Choroid plexus epithelial cell (primary cell): Measurements from ENCODE around the gene SERGEF.

Source experiments
- DNase-seq: peaks from one replicate; pipeline ENCODE4 v3.0.0-alpha.2; 2010; ENCODE audit warnings: low read depth
- H3K4me3 ChIP-seq: 2 replicates; pipeline ENCODE4 v1.5.1; 2011; ENCODE audit warnings: low read depth, mild to moderate bottlenecking, control low read depth, low read length, moderate library complexity
- TF ChIP-seq, protein P1 (sequence below): conservative IDR thresholded peaks from 2 replicates; pipeline ENCODE4 v1.5.1; 2011; ENCODE audit warnings: low read depth, mild to moderate bottlenecking, control low read depth, inconsistent platforms, low read length, moderate library complexity

Gene SERGEF

DNA sequence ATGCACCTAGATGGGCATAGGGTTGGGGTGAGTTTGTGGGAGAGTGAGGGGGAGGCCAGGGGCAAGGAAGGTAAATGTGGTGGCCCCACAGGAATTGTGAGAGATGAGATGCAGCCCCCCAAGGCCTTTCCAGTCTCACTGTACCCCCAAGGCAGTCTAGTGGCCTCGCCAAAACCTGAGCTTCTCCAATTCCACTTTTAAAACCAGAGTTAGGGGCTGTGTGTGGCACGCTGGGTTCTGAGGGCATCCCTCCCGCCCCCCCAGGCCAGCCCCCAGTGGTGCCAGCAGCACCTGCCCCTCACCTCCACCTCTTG is 237.9 kb downstream of the SERGEF start:
- H3K4me3 ChIP-seq = no peak overlapping the region
- no peak for DNase-seq
- TF ChIP-seq, protein P1, sequence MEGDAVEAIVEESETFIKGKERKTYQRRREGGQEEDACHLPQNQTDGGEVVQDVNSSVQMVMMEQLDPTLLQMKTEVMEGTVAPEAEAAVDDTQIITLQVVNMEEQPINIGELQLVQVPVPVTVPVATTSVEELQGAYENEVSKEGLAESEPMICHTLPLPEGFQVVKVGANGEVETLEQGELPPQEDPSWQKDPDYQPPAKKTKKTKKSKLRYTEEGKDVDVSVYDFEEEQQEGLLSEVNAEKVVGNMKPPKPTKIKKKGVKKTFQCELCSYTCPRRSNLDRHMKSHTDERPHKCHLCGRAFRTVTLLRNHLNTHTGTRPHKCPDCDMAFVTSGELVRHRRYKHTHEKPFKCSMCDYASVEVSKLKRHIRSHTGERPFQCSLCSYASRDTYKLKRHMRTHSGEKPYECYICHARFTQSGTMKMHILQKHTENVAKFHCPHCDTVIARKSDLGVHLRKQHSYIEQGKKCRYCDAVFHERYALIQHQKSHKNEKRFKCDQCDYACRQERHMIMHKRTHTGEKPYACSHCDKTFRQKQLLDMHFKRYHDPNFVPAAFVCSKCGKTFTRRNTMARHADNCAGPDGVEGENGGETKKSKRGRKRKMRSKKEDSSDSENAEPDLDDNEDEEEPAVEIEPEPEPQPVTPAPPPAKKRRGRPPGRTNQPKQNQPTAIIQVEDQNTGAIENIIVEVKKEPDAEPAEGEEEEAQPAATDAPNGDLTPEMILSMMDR = no peak

DNA sequence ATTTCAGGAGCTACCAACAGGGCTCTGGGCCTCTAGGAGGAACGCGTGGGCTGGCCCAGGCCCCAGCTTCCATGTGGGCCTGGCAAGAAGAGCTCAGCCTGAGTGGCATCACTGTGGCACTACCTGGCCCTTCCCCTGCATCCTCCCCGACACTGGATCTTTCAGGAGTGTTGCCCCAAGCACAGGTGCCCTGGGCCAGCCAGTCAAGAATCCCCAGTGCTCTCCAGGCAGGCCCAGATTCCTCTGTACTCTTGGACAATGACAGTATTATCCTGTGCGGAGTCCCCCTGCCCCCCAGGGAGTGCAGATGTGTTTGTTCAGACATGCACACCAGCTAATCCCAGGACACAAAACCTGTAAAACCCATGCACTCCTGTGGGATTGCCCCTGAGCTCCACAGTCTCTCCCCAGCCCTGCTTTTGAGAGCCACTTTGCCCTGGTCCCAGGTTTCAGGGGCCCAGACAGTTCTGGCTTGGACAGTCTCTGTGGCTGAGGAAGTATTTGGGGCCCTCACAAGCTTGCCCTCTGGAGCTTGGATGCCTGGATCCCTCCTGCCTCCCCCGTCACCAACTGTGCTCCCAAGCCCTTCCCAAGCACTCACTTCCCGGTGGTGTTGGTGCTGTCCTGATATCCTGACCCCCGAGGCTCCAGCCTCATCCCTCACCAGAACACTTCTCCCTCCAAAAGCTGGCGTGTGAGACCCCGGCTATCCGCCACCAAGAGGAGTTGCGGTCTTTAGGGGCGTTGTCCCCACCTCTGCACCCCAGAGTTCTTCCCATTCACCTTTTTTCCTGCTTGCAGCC is 238.4 kb downstream of the SERGEF start:
- no peak for DNase-seq
- TF ChIP-seq, protein P1 = no peak
- no peak overlapping the region for H3K4me3 ChIP-seq

DNA sequence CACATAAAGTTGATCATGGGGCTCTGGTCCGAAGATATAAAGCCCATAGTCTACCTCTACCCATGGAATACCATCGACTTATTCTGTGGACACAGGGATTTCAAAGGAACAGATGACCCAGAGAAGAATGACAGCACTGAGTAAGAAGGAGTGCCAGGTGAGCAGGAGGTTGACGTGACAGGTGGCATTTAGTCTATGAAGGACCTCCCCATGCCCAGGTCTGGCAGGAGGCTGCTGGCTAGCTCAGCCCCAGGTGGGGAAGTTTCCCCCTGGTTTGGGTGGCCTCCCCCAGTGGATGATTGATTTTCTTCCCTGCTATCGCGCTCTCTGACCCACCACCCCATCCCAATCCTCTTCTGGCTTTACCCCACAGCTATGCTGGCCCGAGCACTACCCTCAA is 239.2 kb downstream of the SERGEF start:
- DNase-seq = no peak
- H3K4me3 ChIP-seq = no peak overlapping the region
- TF ChIP-seq, protein P1 = no peak

DNA sequence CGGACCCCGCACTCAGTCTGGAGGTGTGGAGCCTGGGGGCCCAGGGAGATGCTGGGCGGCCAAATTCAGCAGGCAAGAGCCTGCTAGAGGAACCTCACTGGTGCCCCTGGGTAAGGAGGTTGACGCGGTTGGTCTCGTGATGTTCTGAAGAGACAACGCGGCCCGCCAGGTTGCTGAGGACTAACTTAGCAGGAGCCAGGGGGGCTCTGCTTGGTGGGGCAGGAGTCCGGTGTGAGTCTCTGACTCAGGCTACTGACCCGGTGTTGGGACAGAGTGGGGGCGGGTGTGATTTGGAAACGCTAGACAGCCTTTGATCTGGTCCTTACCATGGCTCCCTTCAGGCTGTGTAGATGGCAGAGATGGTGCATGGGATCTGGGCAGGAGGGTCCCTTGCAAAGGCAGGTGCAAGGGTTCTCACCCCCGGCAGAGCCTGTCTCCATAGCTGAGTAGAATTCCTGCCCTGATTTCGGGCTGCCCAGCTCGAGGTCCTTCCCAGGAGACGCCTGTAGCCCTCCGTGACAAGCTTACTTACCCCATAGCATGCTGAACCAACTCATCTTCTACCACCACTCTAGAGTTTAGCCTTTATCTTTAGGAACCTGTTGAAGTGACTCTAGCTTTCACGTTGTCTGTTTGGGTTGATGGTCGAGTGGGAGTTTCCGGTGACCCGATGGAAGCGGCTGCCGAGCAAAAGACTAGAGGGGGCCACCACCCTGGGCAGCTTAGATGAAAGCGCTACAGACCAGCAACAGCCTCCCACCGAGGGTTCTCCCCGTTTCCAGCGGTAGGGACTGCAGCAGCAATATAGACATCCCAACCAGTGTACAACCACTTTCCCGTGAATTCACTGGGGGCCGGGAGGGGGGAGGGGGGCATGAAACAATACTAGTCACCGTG is 239.9 kb downstream of the SERGEF start:
- no peak for DNase-seq
- H3K4me3 ChIP-seq = no peak overlapping the region
- TF ChIP-seq, protein P1 = no peak

DNA sequence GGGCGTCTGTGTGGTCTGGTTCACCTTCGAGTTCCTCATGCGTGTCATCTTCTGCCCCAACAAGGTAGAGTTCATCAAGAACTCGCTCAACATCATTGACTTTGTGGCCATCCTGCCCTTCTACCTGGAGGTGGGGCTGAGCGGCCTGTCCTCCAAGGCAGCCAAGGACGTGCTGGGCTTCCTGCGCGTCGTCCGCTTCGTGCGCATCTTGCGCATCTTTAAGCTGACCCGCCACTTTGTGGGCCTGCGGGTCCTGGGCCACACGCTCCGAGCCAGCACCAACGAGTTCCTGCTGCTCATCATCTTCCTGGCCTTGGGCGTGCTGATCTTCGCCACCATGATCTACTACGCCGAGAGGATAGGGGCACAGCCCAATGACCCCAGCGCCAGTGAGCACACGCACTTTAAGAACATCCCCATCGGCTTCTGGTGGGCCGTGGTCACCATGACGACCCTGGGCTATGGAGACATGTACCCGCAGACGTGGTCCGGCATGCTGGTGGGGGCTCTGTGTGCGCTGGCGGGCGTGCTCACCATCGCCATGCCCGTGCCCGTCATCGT is 240.9 kb downstream of the SERGEF start:
- H3K4me3 ChIP-seq = no peak overlapping the region
- DNase-seq = no peak
- TF ChIP-seq, protein P1 = no peak

DNA sequence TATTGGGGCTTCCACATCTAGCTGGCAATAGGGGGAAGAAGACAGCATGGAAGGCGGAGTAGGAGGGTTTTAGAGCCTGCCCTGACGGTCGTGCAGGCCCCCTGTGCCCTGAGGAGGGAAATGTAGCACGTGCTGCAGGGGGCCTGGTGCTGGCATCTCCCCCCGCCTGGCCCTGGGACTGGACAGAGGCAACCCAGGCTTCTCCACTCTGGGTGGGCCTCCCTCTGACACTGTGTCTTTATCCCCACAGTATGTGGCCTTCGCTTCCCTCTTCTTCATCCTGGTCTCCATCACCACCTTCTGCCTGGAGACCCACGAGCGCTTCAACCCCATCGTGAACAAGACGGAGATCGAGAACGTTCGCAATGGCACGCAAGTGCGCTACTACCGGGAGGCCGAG is 241.4 kb downstream of the SERGEF start:
- no peak for DNase-seq
- no peak overlapping the region for H3K4me3 ChIP-seq
- TF ChIP-seq, protein P1 = no peak
